HCT116 (cell line): Measurements from ENCODE around the gene PRAMEF18.
"Not testable (repeated sequence)": the region's sequence is repeated elsewhere in the genome, so short reads cannot be mapped to it uniquely, and the experiment has no call there.

ENCODE experiments used
- POLR2AphosphoS5 ChIP-seq: IDR thresholded peaks from 2 replicates; pipeline ENCODE4 v1.6.1; 2011; ENCODE audit warnings: mild to moderate bottlenecking, low read depth, low read length, moderate library complexity
- TF ChIP-seq, protein P1 (sequence below), 3 experiments: fragments of 200-600 bp in 1 of 3; sonication (generic) in 1 of 3; IDR thresholded peaks in 2 of 3; conservative IDR thresholded peaks in 1 of 3; 2 replicates each; pipeline ENCODE4 v1.5.1; 2012 to 2017; ENCODE audit warnings: low read depth in 2 of 3, low read length in 2 of 3, antibody characterized with exemption in 1 of 3, borderline replicate concordance in 1 of 3, control low read depth in 1 of 3, mild to moderate bottlenecking in 1 of 3, mixed read lengths in 1 of 3, mixed run types in 1 of 3, moderate library complexity in 1 of 3; ENCODE audit not compliant: insufficient read depth in 1 of 3

DNA sequence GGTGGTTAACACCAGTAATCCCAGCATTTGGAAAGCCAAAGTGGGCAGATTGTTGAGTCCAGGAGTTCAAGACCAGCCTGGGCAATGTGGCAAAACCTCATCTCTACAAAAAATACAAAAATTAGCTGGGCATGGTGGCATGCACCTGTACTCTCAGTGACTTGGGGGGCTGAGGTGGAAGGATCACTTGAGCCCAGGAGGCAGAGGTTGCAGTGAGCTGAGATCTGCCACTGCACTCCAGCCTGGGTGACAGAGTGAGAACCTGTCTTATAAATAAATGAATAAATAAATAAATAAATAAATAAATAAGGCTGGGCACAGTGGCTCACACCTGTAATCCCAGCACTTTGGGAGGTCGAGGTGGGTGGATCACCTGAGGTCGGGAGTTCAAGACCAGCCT, 6.1 kb upstream of the PRAMEF18 start:
- TF ChIP-seq, protein P1, sequence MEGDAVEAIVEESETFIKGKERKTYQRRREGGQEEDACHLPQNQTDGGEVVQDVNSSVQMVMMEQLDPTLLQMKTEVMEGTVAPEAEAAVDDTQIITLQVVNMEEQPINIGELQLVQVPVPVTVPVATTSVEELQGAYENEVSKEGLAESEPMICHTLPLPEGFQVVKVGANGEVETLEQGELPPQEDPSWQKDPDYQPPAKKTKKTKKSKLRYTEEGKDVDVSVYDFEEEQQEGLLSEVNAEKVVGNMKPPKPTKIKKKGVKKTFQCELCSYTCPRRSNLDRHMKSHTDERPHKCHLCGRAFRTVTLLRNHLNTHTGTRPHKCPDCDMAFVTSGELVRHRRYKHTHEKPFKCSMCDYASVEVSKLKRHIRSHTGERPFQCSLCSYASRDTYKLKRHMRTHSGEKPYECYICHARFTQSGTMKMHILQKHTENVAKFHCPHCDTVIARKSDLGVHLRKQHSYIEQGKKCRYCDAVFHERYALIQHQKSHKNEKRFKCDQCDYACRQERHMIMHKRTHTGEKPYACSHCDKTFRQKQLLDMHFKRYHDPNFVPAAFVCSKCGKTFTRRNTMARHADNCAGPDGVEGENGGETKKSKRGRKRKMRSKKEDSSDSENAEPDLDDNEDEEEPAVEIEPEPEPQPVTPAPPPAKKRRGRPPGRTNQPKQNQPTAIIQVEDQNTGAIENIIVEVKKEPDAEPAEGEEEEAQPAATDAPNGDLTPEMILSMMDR (IDR thresholded peaks at IDR 0.05 in 2 of 3, conservative IDR thresholded peaks at IDR 0.05 in 1 of 3; ENCODE audit: borderline replicate concordance in 1 of 3, insufficient read depth in 1 of 3, low read depth in 2 of 3, low read length in 2 of 3): not testable (repeated sequence)
- TF ChIP-seq POLR2AphosphoS5: not testable (repeated sequence)
